H1 (cell line): ENCODE data around the gene CPE. TPM values are rescaled to one million over a fixed set of nuclear protein-coding genes. Genes with fewer than 3 reads are reported as not detected.

ENCODE experiments used
- ASH2L ChIP-seq: fragments of 200-600, 300-600 bp; sonication (generic); IDR thresholded peaks from one replicate; pipeline ENCODE4 v1.7.1; 2017; ENCODE audit warnings: low read length
- EZH2 ChIP-seq: fragments of 200-600 bp; sonication (generic); IDR thresholded peaks from 2 replicates; pipeline ENCODE4 v1.7.1; 2012; ENCODE audit warnings: low read depth, mild to moderate bottlenecking, moderate library complexity, low read length, inconsistent platforms; ENCODE audit not compliant: severe bottlenecking
- GTF2F1 ChIP-seq: IDR thresholded peaks from 2 replicates; pipeline ENCODE4 v1.6.1; 2012; ENCODE audit warnings: low read depth, low read length, improper control_type of control experiment, borderline replicate concordance
- polyA plus RNA-seq, 7 experiments: library from polyadenylated mRNA; depleted of rRNA in 3 of 7; stranded (reverse) in 5 of 7; unstranded in 2 of 7; fragments of >200 nt in 5 of 7; fragments of 200-250 nt in 2 of 7; gene quantifications; 1 replicate in 5 of 7; 2 replicates in 1 of 7; 4 replicates in 1 of 7; pipeline versions ENCODE4 v1.2.1 to v1.2.3, GENCODE V29; 2011 to 2013; ENCODE audit warnings: missing spikeins in 2 of 7, mixed read lengths in 2 of 7
- total RNA-seq: library from RNA; stranded (reverse); fragmentation: NEBNext Ultra II Directional; extraction: Animal tissue kit (Norgen Biotek cat#: 25700); gene quantifications from 2 replicates; pipeline ENCODE4 v1.2.1, GENCODE V29; 2021

CPE gene
- total and polyA plus RNA-seq, 2 of the 8 experiments (the other 6 are each of a cell fraction or from before 2014, with no cell fraction given): 9.4 to 10.2 TPM

DNA sequence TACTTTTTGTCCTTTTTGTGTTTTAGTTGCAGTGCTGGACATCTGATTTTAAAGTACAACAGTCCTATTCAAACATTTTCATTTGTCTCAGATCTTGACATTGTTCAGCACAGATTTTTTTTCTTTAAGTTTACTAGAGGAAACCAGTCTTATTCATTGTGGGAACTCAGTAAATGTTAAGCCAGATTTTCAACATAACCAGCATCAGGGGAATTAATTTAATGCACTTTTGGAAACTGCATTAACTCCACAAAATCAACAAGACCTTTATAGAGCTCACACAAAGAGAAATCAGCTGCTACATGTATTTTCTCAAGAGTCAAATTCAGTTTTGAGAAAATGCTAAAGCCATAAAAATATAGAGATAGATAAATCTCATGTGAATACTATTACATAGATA, 9.9 kb downstream of the CPE start (continued):
- TF ChIP-seq EZH2: no peak
- TF ChIP-seq ASH2L: no peak
- no peak for TF ChIP-seq GTF2F1
